Measurements from ENCODE around the gene FUOM. TPM values are rescaled to one million over a fixed set of nuclear protein-coding genes. Genes with fewer than 3 reads are reported as not detected.

Gene FUOM
- total RNA-seq, 1 experiment from 2014 or later, result 41.8 TPM

- no CpG with 5 or more reads among the region's 7 CpGs for WGBS (ENCODE audit: extremely low coverage, insufficient read length, low lambda C conversion rate)
- H3K4me3 Mint-ChIP-seq, result no peak overlapping the region
Observed at GRCh38 chr10:133316732-133317131, 41.1 kb downstream of the FUOM start.

More at GRCh38 chr10:133316732-133317131, 41.1 kb downstream of the FUOM start:
- no peaks in the 10 kb centered on the region for H3K9me3 ChIP-seq (ENCODE audit: control insufficient read depth, low read depth, low read length)
- H3K9me3 Mint-ChIP-seq, result peaks cover 4 to 5% of the 10 kb centered on the region in 2 experiments; a peak in 4 of 5 replicates
- H3K23ac ChIP-seq (ENCODE audit: insufficient read length, low read depth, low read length), result no peak overlapping the region
- TF ChIP-seq CTCF (conservative IDR thresholded peaks at IDR 0.05), result no peak
- no peak overlapping the region for H3K27ac Mint-ChIP-seq
- H4K20me1 ChIP-seq (ENCODE audit: control insufficient read depth, insufficient read depth, insufficient read length), result no peaks in the 10 kb centered on the region
- no peak overlapping the region for H4K5ac ChIP-seq (ENCODE audit: insufficient read length, low read depth, low read length)
- no peak overlapping the region for H2BK5ac ChIP-seq (ENCODE audit: insufficient read length, low read length)
- no peak overlapping the region for H3K4me2 ChIP-seq (ENCODE audit: insufficient read depth, insufficient read length, low read length)
- no peak overlapping the region for H3T11ph ChIP-seq (ENCODE audit: low read length)
- H3K14ac ChIP-seq (ENCODE audit: insufficient read depth, low read length), result no peak overlapping the region
- H3K56ac ChIP-seq (ENCODE audit: insufficient read length, low read depth, low read length), result no peak overlapping the region
- H3K27me3 ChIP-seq (ENCODE audit: insufficient read depth, low read length), result peaks cover 4% of the 10 kb centered on the region; the same call in 1 of the 2 replicates
- no peak overlapping the region for H2BK15ac ChIP-seq (ENCODE audit: low read depth, low read length)
- H4K91ac ChIP-seq (ENCODE audit: insufficient read length, low read depth, low read length), result no peak overlapping the region
- H3K27ac ChIP-seq (ENCODE audit: insufficient read length, low read depth, low read length), result no peak overlapping the region
- H3K4ac ChIP-seq (ENCODE audit: low read depth, low read length), result no peak overlapping the region
- no peaks in the 10 kb centered on the region for H3K79me2 ChIP-seq (ENCODE audit: insufficient read depth, low read length)
- H2AK5ac ChIP-seq (ENCODE audit: insufficient read length, low read length), result no peak overlapping the region
- H4K8ac ChIP-seq (replicated peaks; ENCODE audit: insufficient read length, low read depth, low read length), result no peak overlapping the region
- no peaks in the 10 kb centered on the region for H3K79me1 ChIP-seq (ENCODE audit: insufficient read depth, low read depth, low read length, poor library complexity, severe bottlenecking)
- H3K36me3 Mint-ChIP-seq (ENCODE audit: insufficient read depth in 1 of 3, low read depth in 3 of 3), result peaks cover 2 to 13% (median 10%) of the 10 kb centered on the region in 3 experiments; a peak in 6 of 7 replicates
- H3K23me2 ChIP-seq (ENCODE audit: insufficient read length, low read depth, low read length, poor library complexity, severe bottlenecking), result no peaks in the 10 kb centered on the region
- H3K9ac ChIP-seq (ENCODE audit: extremely low read depth, insufficient read length, low read length), result no peak overlapping the region
- H3K18ac ChIP-seq (ENCODE audit: insufficient read length, low read depth, low read length), result no peak overlapping the region
- peaks cover 28% of the 10 kb centered on the region for H3K27me3 Mint-ChIP-seq (ENCODE audit: low read depth)
- no peak overlapping the region for H2AFZ ChIP-seq (ENCODE audit: low read length)
- H3K4me1 ChIP-seq (ENCODE audit: insufficient read depth, low read length), result no peaks in the 10 kb centered on the region
- no peak overlapping the region for H2BK20ac ChIP-seq (ENCODE audit: low read depth, low read length, poor library complexity, severe bottlenecking)
- no peak overlapping the region for H2BK12ac ChIP-seq (ENCODE audit: insufficient read length, low read depth, low read length)
- no peak for DNase-seq
- no peak overlapping the region for H2BK120ac ChIP-seq (ENCODE audit: low read depth, low read length, poor library complexity, severe bottlenecking)
- peaks cover 0 to 9% of the 10 kb centered on the region in 2 experiments; a peak in 1 of 4 replicates for H3K4me1 Mint-ChIP-seq
